CD8-positive, alpha-beta memory T cell (primary cell): ENCODE measurements around the gene RAB1B. TPM values are rescaled to one million over a fixed set of nuclear protein-coding genes. Genes with fewer than 3 reads are reported as not detected.
"Not testable (repeated sequence)": the region's sequence is repeated elsewhere in the genome, so short reads cannot be mapped to it uniquely, and the experiment has no call there.

Experiments
- CTCF ChIA-PET: fragments of 350-600 bp; sonication (Branson Sonifier 250); formaldehyde crosslinking; loops from one replicate; lab custom pipeline; 2021; ENCODE audit warnings: antibody characterized with exemption; lab: Charles Lee
- POLR2A ChIA-PET: fragments of 350-600 bp; sonication (Branson Sonifier 250); formaldehyde crosslinking; loops from one replicate; lab custom pipeline; 2021; ENCODE audit warnings: antibody characterized with exemption; lab: Charles Lee
- DNase-seq, 5 donors: peaks; one replicate each; pipeline versions ENCODE4 v3.0.0 to v3.0.0-alpha.2; 2020 to 2022; ENCODE audit warnings: mixed read lengths in 1 of 5
- H3K27ac ChIP-seq: one replicate; pipeline ENCODE4 v1.7.0; 2013; ENCODE audit warnings: low read depth, mild to moderate bottlenecking, low read length, moderate library complexity
- H3K27me3 ChIP-seq: 2 replicates; pipeline ENCODE4 v1.7.0; 2013; ENCODE audit warnings: low read length, mild to moderate bottlenecking; ENCODE audit not compliant: insufficient read depth, poor library complexity, severe bottlenecking
- H3K36me3 ChIP-seq: 2 replicates; pipeline ENCODE4 v1.7.0; 2013; ENCODE audit warnings: mild to moderate bottlenecking, low read length, moderate library complexity; ENCODE audit not compliant: insufficient read depth
- H3K4me1 ChIP-seq: 2 replicates; pipeline ENCODE4 v1.7.0; 2013; ENCODE audit warnings: mild to moderate bottlenecking, low read length, moderate library complexity; ENCODE audit not compliant: insufficient read depth
- H3K4me3 ChIP-seq: 2 replicates; pipeline ENCODE4 v1.7.0; 2013; ENCODE audit warnings: mild to moderate bottlenecking, low read length
- H3K9me3 ChIP-seq: 2 replicates; pipeline ENCODE4 v1.7.0; 2013; ENCODE audit warnings: mild to moderate bottlenecking, low read length
- H3K27ac Mint-ChIP-seq, 8 donors: one replicate each; pipeline ENCODE4 v1.8.0; 2020 to 2021; ENCODE audit warnings: mixed read lengths in 8 of 8, mild to moderate bottlenecking in 6 of 8, inconsistent platforms in 3 of 8, moderate library complexity in 3 of 8
- H3K27me3 Mint-ChIP-seq, 2 donors: one replicate each; pipeline ENCODE4 v1.8.0; 2020 to 2021; ENCODE audit warnings: mixed read lengths in 2 of 2, mild to moderate bottlenecking in 1 of 2, moderate library complexity in 1 of 2
- H3K36me3 Mint-ChIP-seq, 3 donors: one replicate each; pipeline ENCODE4 v1.8.0; 2020 to 2021; ENCODE audit warnings: mixed read lengths in 3 of 3, inconsistent platforms in 1 of 3, mild to moderate bottlenecking in 1 of 3
- H3K4me1 Mint-ChIP-seq, 3 donors: one replicate each; pipeline ENCODE4 v1.8.0; 2020 to 2021; ENCODE audit warnings: mixed read lengths in 3 of 3, inconsistent platforms in 1 of 3, mild to moderate bottlenecking in 1 of 3
- H3K4me3 Mint-ChIP-seq, 7 donors: one replicate each; pipeline ENCODE4 v1.8.0; 2020 to 2021; ENCODE audit warnings: mixed read lengths in 7 of 7, mild to moderate bottlenecking in 6 of 7, moderate library complexity in 4 of 7, inconsistent platforms in 2 of 7
- H3K9me3 Mint-ChIP-seq, 5 donors: one replicate each; pipeline ENCODE4 v1.8.0; 2020 to 2022; ENCODE audit warnings: mixed read lengths in 5 of 5, mild to moderate bottlenecking in 3 of 5, moderate library complexity in 2 of 5, inconsistent platforms in 1 of 5
- polyA plus RNA-seq: library from polyadenylated mRNA; unstranded; fragments of 300-500 nt; fragmentation: Illumina TruSeq; gene quantifications from one replicate; pipeline ENCODE4 v1.2.3, GENCODE V29; 2021
- total RNA-seq, 2 experiments: library from RNA; stranded (reverse); gene quantifications; one replicate each; pipeline ENCODE4 v1.2.3, GENCODE V29; 2021

Gene RAB1B
- total and polyA plus RNA-seq, 3 experiments from 2014 or later, result 18.6 to 125 (median 119) TPM

DNA sequence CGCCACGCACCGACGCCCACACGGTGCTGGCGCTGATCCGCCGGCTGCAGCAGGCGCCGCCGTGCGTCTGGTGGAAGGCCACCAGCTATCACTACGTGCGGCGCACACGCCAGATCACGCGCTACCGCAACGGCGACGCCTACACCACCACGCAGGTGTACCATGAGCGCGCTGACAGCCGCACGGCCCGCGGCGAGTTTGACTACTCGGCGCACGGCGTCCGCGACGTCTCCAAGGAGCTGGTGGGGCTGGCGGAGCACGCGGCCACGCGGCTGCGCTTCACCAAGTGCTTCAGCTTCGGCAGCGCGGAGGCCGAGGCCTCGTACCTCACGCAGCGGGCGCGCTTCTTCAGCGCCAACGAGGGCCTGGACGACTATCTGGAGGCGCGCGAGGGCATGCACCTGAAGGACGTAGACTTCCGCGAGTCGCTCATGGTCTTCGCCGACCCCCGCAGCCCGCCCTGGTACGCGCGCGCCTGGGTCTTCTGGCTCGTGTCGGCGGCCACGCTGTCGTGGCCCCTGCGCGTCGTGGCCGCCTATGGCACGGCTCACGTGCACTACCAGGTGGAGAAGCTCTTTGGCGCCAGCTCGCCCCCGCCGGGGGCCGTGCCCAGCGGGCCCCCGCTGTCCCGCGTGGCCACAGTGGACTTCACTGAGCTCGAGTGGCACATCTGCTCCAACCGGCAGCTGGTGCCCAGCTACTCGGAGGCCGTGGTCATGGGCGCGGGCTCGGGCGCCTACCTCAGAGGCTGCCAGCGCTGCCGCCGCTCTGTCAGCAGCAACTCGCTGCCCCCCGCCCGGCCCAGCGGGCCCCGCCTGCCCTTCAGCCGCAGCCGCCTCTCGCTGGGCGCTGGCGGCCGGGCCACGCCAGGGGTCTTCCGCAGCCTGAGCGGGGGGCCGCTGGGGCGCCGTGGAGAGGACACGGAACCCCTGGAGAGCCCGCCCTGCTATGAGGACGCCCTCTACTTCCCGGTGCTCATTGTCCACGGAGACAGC is 26.5 kb downstream of the RAB1B start:
- Mint-ChIP-seq H3K4me3 (no peak overlapping the region), H3K4me1 (peaks cover 14 to 18% (median 17%) of the 10 kb centered on the region in 3 donors), H3K9me3 (no peaks in the 10 kb centered on the region), H3K27ac (no peak overlapping the region), H3K27me3 (peaks cover 12 to 24% of the 10 kb centered on the region in 2 donors), H3K36me3 (peaks cover 0 to 4% (median 0%) of the 10 kb centered on the region in 3 donors)
- DNase-seq, result no peak
- Histone ChIP-seq H3K27ac (no peak overlapping the region), H3K27me3 (peaks cover 15% of the 10 kb centered on the region), H3K36me3 (no peaks in the 10 kb centered on the region), H3K4me1 (peaks cover 5% of the 10 kb centered on the region), H3K4me3 (no peak overlapping the region), H3K9me3 (no peaks in the 10 kb centered on the region)
- ChIA-PET CTCF (interaction anchor here (1.2 kb wide), 1 partner anchor 17 kb away, joined by 3 read pairs; no protein-coding TSS in a partner anchor), POLR2A (interaction anchor here (0.5 kb wide), 1 partner anchor 96 kb away, joined by 4 read pairs; no protein-coding TSS in a partner anchor)

DNA sequence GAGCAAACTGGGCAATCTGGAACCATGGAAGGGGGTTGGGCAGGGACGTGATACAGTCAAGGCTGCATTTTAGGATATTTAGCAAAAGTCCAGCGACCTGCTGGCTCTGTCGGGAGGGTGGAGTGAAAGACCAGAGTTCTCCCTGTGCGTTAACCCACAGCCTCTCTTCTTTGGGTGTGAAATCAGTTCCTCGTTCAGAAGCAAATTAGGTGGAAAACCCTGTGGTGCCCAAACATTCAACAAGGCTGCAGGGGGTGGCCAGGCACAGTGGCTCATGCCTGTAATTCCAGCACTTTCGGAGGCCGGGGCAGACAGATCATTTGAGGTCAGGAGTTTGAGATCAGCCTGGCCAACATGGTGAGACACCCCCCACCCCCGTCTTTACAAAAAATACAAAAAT is 29.2 kb downstream of the RAB1B start:
- Histone ChIP-seq H3K4me1 (no peaks in the 10 kb centered on the region), H3K27ac (no peak overlapping the region), H3K27me3 (peaks cover 11% of the 10 kb centered on the region), H3K36me3 (no peaks in the 10 kb centered on the region), H3K9me3 (no peaks in the 10 kb centered on the region), H3K4me3 (no peak overlapping the region)
- no peak for DNase-seq
- ChIA-PET CTCF (interaction anchor here (7.4 kb wide), 1 partner anchor 13 kb away, joined by 36 read pairs; no protein-coding TSS in a partner anchor), POLR2A (no interaction called here)
- H3K27ac Mint-ChIP-seq, result peak overlapping the region in 1 of 8 donors; percentile 41
- no peaks in the 10 kb centered on the region for H3K9me3 Mint-ChIP-seq
- H3K4me3 Mint-ChIP-seq, result no peak overlapping the region
- peaks cover 3 to 4% (median 3%) of the 10 kb centered on the region in 3 donors for H3K4me1 Mint-ChIP-seq
- peaks cover 0 to 3% (median 0%) of the 10 kb centered on the region in 3 donors for H3K36me3 Mint-ChIP-seq
- H3K27me3 Mint-ChIP-seq, result peaks cover 12 to 15% of the 10 kb centered on the region in 2 donors

DNA sequence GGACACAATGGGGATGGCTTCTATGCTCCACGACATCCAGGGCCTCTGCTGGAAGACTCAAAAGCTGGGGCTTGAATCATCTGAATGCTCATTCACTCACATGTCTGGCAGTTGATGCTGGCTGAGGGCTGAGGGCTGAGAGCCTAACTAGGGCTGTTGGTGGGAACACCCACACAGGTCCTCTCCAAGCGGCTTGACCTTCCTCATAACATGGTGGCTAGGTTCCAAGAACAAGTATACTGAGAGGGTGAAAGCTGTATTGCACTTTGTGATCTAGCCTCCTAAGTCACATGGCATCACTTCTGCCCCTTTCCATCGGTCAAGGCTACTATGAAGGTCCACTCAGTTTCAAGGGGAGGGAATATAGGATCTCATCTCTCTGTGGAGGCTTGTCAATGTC is 30.7 kb downstream of the RAB1B start:
- peak overlapping the region in 1 of 8 donors; percentile 44 for H3K27ac Mint-ChIP-seq
- no peaks in the 10 kb centered on the region for H3K9me3 Mint-ChIP-seq
- H3K27me3 Mint-ChIP-seq, result peaks cover 3 to 4% of the 10 kb centered on the region in 2 donors
- H3K4me3 ChIP-seq, result no peak overlapping the region
- no peaks in the 10 kb centered on the region for H3K4me1 ChIP-seq
- no peaks in the 10 kb centered on the region for H3K27me3 ChIP-seq
- DNase-seq, result no peak
- H3K36me3 ChIP-seq, result no peaks in the 10 kb centered on the region
- no peak overlapping the region for H3K27ac ChIP-seq
- H3K9me3 ChIP-seq, result no peaks in the 10 kb centered on the region
- CTCF ChIA-PET, result interaction anchor here (0.6 to 7.4 kb wide), 2 partner anchors 12 to 624 kb away, joined by 3 to 36 read pairs; no protein-coding TSS in a partner anchor
- H3K36me3 Mint-ChIP-seq, result no peaks in the 10 kb centered on the region
- no peaks in the 10 kb centered on the region for H3K4me1 Mint-ChIP-seq
- POLR2A ChIA-PET, result no interaction called here
- no peak overlapping the region for H3K4me3 Mint-ChIP-seq

DNA sequence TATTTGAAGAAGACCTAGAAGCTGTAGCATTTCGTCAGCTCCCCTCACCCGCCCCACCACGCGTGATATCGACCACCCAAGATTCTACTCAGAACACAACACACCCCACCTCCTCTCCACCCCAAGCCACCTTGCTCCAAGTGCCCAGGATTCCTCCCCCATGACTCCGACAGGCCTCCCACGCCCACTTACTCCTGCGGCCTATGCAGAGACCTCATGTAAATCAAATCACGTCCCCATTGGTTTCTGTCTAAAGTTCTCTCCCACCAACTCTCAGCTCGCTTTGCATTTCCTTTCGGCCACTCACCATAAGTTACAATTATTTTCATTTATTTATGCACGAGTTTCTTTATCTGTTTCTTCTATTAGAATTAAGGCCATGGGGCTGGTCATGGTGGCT is 34.2 kb downstream of the RAB1B start:
- Mint-ChIP-seq H3K9me3 (no peaks in the 10 kb centered on the region), H3K27ac (peak overlapping the region in 1 of 8 donors; percentile 84), H3K4me3 (no peak overlapping the region), H3K36me3 (no peaks in the 10 kb centered on the region), H3K4me1 (no peaks in the 10 kb centered on the region), H3K27me3 (no peaks in the 10 kb centered on the region)
- Histone ChIP-seq H3K36me3 (no peaks in the 10 kb centered on the region), H3K4me1 (no peaks in the 10 kb centered on the region), H3K27ac (no peak overlapping the region), H3K27me3 (no peaks in the 10 kb centered on the region), H3K4me3 (no peak overlapping the region), H3K9me3 (no peaks in the 10 kb centered on the region)
- DNase-seq, result no peak
- POLR2A ChIA-PET, result no interaction called here
- CTCF ChIA-PET, result interaction anchor here (0.9 to 7.4 kb wide), 2 partner anchors 8 to 86 kb away, joined by 4 to 36 read pairs; no protein-coding TSS in a partner anchor

DNA sequence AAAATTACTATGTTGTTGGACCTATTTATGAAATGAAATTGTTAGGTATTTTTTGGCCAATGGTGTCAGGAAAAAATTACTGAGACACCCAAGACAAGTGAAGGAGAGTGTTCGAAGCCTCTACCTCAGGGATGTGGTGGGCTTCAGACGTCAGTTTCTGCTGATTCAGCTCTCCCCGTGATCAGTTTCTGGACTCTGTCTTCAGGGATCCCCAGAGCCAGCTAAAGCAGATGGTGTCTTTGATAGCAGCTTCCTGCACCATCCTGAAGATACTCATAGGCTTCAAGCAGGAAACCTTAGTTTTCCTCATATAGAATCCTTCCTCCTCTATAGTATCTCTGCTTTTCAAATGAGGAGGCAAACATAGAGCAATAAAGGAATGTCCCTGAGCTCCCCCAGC is 41.0 kb downstream of the RAB1B start:
- H3K36me3 Mint-ChIP-seq, result peaks cover 0 to 1% (median 0%) of the 10 kb centered on the region in 3 donors
- H3K9me3 ChIP-seq, result no peaks in the 10 kb centered on the region
- no peak overlapping the region for H3K27ac Mint-ChIP-seq
- H3K36me3 ChIP-seq, result no peaks in the 10 kb centered on the region
- ChIA-PET POLR2A (no interaction called here), CTCF (interaction anchor here (0.9 to 4.7 kb wide), 4 partner anchors 9 to 80 kb away, joined by 3 to 65 read pairs (median 42); no protein-coding TSS in a partner anchor)
- H3K4me3 ChIP-seq, result no peak overlapping the region
- H3K9me3 Mint-ChIP-seq, result no peaks in the 10 kb centered on the region
- H3K27me3 Mint-ChIP-seq, result peaks cover 0 to 3% of the 10 kb centered on the region in 2 donors
- H3K27ac ChIP-seq, result no peak overlapping the region
- no peaks in the 10 kb centered on the region for H3K27me3 ChIP-seq
- peaks cover 9 to 16% (median 15%) of the 10 kb centered on the region in 3 donors for H3K4me1 Mint-ChIP-seq
- peak overlapping the region in 1 of 7 donors; percentile 55 for H3K4me3 Mint-ChIP-seq
- H3K4me1 ChIP-seq, result peaks cover 21% of the 10 kb centered on the region
- no peak for DNase-seq

DNA sequence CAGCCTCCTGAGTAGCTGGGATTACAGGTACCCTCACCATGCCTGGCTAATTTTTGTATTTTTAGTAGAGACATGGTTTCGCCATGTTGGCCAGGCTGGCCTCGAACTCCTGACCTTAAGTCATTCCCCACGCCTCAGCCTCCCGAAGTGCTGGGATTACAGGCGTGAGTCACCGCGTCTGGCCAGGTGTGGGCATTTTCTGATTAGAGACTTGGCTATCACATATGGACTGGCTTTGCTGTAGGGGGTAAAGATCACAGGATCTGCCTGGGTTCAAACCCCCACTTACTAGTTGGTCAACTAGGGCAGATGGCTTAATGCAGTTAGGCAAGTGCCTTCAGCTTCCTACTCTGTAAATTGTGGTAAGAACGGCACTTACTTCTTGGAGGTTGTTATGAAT is 41.9 kb downstream of the RAB1B start:
- Histone ChIP-seq H3K4me3 (no peak overlapping the region), H3K9me3 (no peaks in the 10 kb centered on the region), H3K27ac (no peak overlapping the region), H3K36me3 (no peaks in the 10 kb centered on the region), H3K4me1 (peaks cover 30% of the 10 kb centered on the region), H3K27me3 (no peaks in the 10 kb centered on the region)
- Mint-ChIP-seq H3K9me3 (no peaks in the 10 kb centered on the region), H3K4me1 (peaks cover 12 to 24% (median 20%) of the 10 kb centered on the region in 3 donors), H3K27ac (no peak overlapping the region), H3K27me3 (peaks cover 0 to 3% of the 10 kb centered on the region in 2 donors), H3K36me3 (peaks cover 0 to 1% (median 0%) of the 10 kb centered on the region in 3 donors), H3K4me3 (no peak overlapping the region)
- POLR2A ChIA-PET, result no interaction called here
- CTCF ChIA-PET, result interaction anchor here (1.6 to 4.7 kb wide), 8 partner anchors 10 to 79 kb away, joined by 9 to 65 read pairs (median 46); partner anchors contain the start of gene RIN1
- no peak for DNase-seq

DNA sequence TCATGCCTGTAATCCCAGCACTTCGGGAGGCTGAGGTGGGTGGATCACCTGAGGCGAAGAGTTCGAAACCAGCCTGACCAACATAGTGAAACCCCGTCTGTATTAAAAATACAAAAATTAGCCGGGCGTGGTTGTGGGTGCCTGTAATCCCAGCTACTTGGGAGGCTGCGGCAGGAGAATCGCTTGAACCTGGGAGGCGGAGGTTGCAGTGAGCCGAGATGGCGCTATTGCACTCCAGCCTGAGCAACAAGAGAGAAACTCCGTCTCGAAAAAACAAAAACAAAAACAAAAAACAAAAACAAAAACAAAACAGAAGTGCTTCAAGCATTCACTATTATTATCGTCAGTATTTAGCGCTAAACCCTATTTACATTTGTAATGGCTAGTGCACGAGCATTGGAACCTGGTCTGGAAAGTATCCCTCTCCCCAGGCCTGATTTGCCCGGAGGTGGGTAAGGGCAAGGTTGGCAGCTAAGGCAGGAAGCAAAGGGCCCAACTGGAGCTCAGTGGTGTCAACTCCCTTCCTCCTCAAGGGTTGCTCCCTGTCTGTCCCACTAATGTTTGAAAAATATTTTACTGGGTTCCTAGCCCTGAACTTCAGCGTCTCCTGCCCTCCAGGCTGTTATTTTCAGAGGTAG is 42.5 kb downstream of the RAB1B start:
- not testable (repeated sequence) for H3K9me3 ChIP-seq, H3K36me3 ChIP-seq, H3K27ac ChIP-seq, H3K4me3 ChIP-seq, H3K4me3 Mint-ChIP-seq, H3K27ac Mint-ChIP-seq, H3K27me3 ChIP-seq, H3K27me3 Mint-ChIP-seq, DNase-seq, H3K9me3 Mint-ChIP-seq, H3K36me3 Mint-ChIP-seq
- H3K4me1 Mint-ChIP-seq, result peaks cover 18 to 30% (median 26%) of the 10 kb centered on the region in 3 donors
- ChIA-PET POLR2A (interaction anchor here (0.6 to 3.0 kb wide), 6 partner anchors 11 to 72 kb away, joined by 4 to 22 read pairs (median 12); partner anchors contain the start of genes B4GAT1, RIN1 and SLC29A2), CTCF (interaction anchor here (0.7 to 4.7 kb wide), 26 partner anchors 11 to 1919 kb away, joined by 3 to 72 read pairs (median 8); partner anchors contain the start of genes B4GAT1, BRMS1, MRPL11 and NPAS4)
- peaks cover 33% of the 10 kb centered on the region for H3K4me1 ChIP-seq
